ENCODE measurements around the gene SLC43A2.

GRCh38 chr17:1590029-1590746, 38.4 kb downstream of the SLC43A2 start:
- no peak for TF ChIP-seq CTCF (optimal IDR thresholded peaks at IDR 0.05 in 1 of 3, IDR thresholded peaks at IDR 0.05 in 1 of 3, conservative IDR thresholded peaks at IDR 0.05 in 1 of 3; ENCODE audit: extremely low read depth in 1 of 3, insufficient read depth in 2 of 3, low read length in 3 of 3)
- no peak for TF ChIP-seq EZH2 (IDR thresholded peaks at IDR 0.05; ENCODE audit: low read length)
